Heart left ventricle (tissue), 16 donors: ENCODE measurements around the gene CHMP4B. TPM values are rescaled to one million over a fixed set of nuclear protein-coding genes. Genes with fewer than 3 reads are reported as not detected.

Experiments
- ATAC-seq, 4 donors: fragments of 200-7000 bp; cut with Tn5 transposase; one replicate each; pipeline ENCODE4 v1.9.1; 2020 to 2022; ENCODE audit warnings: moderate library complexity in 4 of 4, mild to moderate bottlenecking in 3 of 4, moderate number of reproducible peaks in 1 of 4
- DNase-seq, 5 donors: peaks; one replicate each; pipeline ENCODE4 v3.0.0-alpha.2; 2020
- H3K27ac ChIP-seq, 12 donors: fragments of 200-600 bp; sonication (generic) in 4 of 12; one replicate each; pipeline versions ENCODE4 v1.5.0 to v1.8.0; 2016 to 2022; ENCODE audit warnings: mild to moderate bottlenecking in 2 of 12
- H3K27me3 ChIP-seq, 9 donors: fragments of 200-600 bp; sonication (generic) in 2 of 9; one replicate each; pipeline versions ENCODE4 v1.5.1 to v1.8.0; 2016 to 2022; ENCODE audit warnings: mild to moderate bottlenecking in 3 of 9
- H3K36me3 ChIP-seq, 9 donors: fragments of 200-600 bp; sonication (generic) in 2 of 9; one replicate each; pipeline versions ENCODE4 v1.5.0 to v1.8.0; 2018 to 2022; ENCODE audit warnings: mild to moderate bottlenecking in 2 of 9
- H3K4me1 ChIP-seq, 12 donors: fragments of 200-600 bp; sonication (generic) in 4 of 12; one replicate each; pipeline versions ENCODE4 v1.5.0 to v1.8.0; 2016 to 2022; ENCODE audit warnings: mild to moderate bottlenecking in 3 of 12
- H3K4me3 ChIP-seq, 12 donors: fragments of 200-600 bp; sonication (generic) in 4 of 12; one replicate each; pipeline versions ENCODE4 v1.5.0 to v1.8.0; 2017 to 2022; ENCODE audit warnings: mild to moderate bottlenecking in 9 of 12, moderate library complexity in 4 of 12
- H3K9me3 ChIP-seq, 12 donors: fragments of 200-600 bp; sonication (generic) in 4 of 12; one replicate each; pipeline versions ENCODE4 v1.5.0 to v1.8.0; 2016 to 2022; ENCODE audit warnings: mild to moderate bottlenecking in 1 of 12
- POLR2A ChIP-seq, 2 donors: fragments of 450-650 bp; IDR thresholded peaks; one replicate each; pipeline ENCODE4 v1.6.1; 2017; ENCODE audit warnings: antibody characterized with exemption in 2 of 2, mild to moderate bottlenecking in 2 of 2, moderate library complexity in 2 of 2
- WGBS, 4 donors: extraction: QIAGEN DNeasy Blood & Tissue Kit in 2 of 4; methylation state at CpG; one replicate each; pipeline versions ENCODE4 v1.1.5 to v1.1.7; 2013 to 2018; 5-methylcytosine and 5-hydroxymethylcytosine counted together
- intact Hi-C, 10 donors: fragments of 100-400 bp; cut with DNase I; formaldehyde crosslinking; loops; one replicate each; pipeline versions ENCODE4 v1.11.1 to v1.14.2; 2022
- polyA plus RNA-seq, 2 donors: library from polyadenylated mRNA; stranded (reverse); fragments of 200-250 nt; gene quantifications; one replicate each; pipeline ENCODE4 v1.2.3, GENCODE V29; 2013
- total RNA-seq, 9 donors: library from RNA; depleted of rRNA in 2 of 9; stranded (reverse); fragments of >200 nt in 2 of 9; fragmentation: NEBNext Ultra II Directional in 3 of 9; extraction: Animal tissue kit (Norgen Biotek cat#: 25700) in 3 of 9; gene quantifications; one replicate each; pipeline versions ENCODE4 v1.1.0 to v1.2.4, GENCODE V29; 2016 to 2023
- TF ChIP-seq, protein P1 (sequence below), 12 donors: fragments of 200-600 bp; sonication (generic) in 4 of 12; IDR thresholded peaks; one replicate each; pipeline versions ENCODE4 v1.5.0 to v1.8.0; 2018 to 2022; ENCODE audit warnings: antibody characterized with exemption in 12 of 12, mild to moderate bottlenecking in 5 of 12
- donor health status: ischemic (EF 13 %, LVEDD 7.1; RV severe dilation, severe dysfunction).
- donor health status: healthy with polysubstance abuse.
- donor health status: DM: no; HTN: yes; CAD: no.
- donor health status: DM: no; HTN: no; CAD: no.
- donor health status: ischemic (EF 25% LVEDD 6.9; RV normal size, moderate dysfunction).
- donor health status: ischemic (EF 25% LVEDD 5.7; RV mildly dilated, moderate dysfunction).
- donor health status: healthy.
- donor health status: DM: yes; HTN: yes; CAD: no.
- donor health status: ischemic (EF 35%, LVEDD 5.7; RV mildly dilated, moderate dysfunction).
- donor health status: nonischemic (EF 11% LVEDD 7.7; RV severe dilation, severe dysfunction).
- donor health status: DM: yes; HTN: yes; CAD: no.
- donor health status: PGD.
- donor health status: ischemic (EF 29% LVEDD 5.4; RV normal size, mild dysfunction).
- donor health status: nonischemic (EF 23%, LVEDD 6.1; RV moderate dilation, normal function).

CHMP4B gene
- total and polyA plus RNA-seq, 11 donors, result 46.2 to 233 (median 112) TPM

DNA sequence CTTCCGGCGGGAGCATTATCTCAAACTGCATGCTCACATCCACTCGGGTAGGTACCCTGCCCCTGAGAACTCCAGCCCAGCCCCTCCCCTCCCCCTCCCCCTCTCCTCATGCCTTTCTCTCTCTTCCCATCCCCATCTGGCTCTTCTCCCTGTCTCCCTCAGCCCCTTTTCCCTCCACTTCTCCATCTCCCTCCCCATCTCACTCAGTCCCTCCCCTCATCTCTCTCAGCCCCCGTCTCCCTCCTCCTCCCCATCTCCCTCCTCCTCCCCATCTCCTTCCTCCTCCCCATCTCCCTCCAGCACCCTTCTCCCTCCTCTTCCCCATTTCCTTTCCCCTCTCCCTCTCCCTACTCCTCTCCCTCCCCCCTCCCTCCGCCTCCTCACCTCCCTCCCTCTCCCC lies 27.3 kb upstream of the CHMP4B start:
- TF ChIP-seq, protein P1, sequence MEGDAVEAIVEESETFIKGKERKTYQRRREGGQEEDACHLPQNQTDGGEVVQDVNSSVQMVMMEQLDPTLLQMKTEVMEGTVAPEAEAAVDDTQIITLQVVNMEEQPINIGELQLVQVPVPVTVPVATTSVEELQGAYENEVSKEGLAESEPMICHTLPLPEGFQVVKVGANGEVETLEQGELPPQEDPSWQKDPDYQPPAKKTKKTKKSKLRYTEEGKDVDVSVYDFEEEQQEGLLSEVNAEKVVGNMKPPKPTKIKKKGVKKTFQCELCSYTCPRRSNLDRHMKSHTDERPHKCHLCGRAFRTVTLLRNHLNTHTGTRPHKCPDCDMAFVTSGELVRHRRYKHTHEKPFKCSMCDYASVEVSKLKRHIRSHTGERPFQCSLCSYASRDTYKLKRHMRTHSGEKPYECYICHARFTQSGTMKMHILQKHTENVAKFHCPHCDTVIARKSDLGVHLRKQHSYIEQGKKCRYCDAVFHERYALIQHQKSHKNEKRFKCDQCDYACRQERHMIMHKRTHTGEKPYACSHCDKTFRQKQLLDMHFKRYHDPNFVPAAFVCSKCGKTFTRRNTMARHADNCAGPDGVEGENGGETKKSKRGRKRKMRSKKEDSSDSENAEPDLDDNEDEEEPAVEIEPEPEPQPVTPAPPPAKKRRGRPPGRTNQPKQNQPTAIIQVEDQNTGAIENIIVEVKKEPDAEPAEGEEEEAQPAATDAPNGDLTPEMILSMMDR (IDR thresholded peaks at IDR 0.05), result no peak
- no peak for TF ChIP-seq POLR2A (IDR thresholded peaks at IDR 0.05)
- intact Hi-C loops, result no loop called here
- 81 to 90% (median 85%) methylated on average over 5 of the region's 5 CpGs for WGBS, 4 donors

DNA sequence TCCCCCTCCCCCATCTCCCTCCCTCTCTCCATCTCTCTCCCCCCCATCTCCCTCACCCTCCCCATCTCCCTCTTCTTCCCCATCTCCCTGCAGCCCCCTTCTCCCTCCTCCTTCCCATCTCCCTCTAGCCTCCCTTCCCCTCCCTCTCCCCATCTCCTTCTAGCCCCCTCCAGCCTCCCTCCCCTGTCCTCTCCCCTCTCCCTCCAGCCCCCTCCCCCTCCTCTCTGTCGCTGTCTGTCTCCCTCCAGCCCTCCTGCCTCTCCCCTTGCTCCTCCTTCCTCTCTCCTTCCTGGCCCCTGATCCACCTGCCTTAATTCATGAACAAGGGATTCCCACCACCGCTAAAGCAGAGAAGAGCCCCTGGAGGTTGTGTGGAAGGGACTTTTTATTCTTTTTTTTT lies 26.9 kb upstream of the CHMP4B start:
- H3K4me3 ChIP-seq, result no peak overlapping the region
- 89 to 97% (median 95%) methylated on average over 2 of the region's 2 CpGs for WGBS, 4 donors

More for the DNA sequence above, 27.3 kb upstream of the CHMP4B start:
- H3K4me3 ChIP-seq, result no peak overlapping the region
- peaks cover 0 to 18% (median 12%) of the 10 kb centered on the region in 9 donors for H3K36me3 ChIP-seq
- no peaks in the 10 kb centered on the region for H3K9me3 ChIP-seq
- ATAC-seq, result no peak
- peaks cover 0 to 30% (median 6%) of the 10 kb centered on the region in 12 donors for H3K4me1 ChIP-seq
- no peak overlapping the region for H3K27ac ChIP-seq
- DNase-seq, result no peak
- no peaks in the 10 kb centered on the region for H3K27me3 ChIP-seq

DNA sequence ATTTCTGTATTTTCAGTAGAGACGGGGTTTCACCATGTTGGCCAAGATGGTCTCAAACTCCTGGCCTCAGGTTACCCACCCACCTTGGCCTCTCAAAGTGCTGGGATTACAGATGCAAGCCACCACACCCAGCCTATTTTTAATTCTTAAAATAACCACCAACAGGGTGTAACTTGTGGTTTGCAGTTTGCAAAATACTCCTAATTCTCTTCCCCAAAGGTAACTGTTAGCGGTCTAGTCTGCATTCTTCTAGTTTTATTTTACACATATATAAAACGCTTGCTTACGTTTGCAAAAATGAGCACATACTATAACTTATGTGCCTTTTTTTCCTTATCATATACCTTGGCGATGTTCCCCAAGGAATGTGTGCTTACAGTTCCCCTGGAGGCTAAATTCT lies 25.6 kb upstream of the CHMP4B start:
- no peak for TF ChIP-seq POLR2A (IDR thresholded peaks at IDR 0.05)
- TF ChIP-seq, protein P1 (IDR thresholded peaks at IDR 0.05), result no peak
- 90 to 97% (median 94%) methylated on average over 5 of the region's 5 CpGs for WGBS, 4 donors
- Histone ChIP-seq H3K9me3 (no peaks in the 10 kb centered on the region), H3K27ac (no peak overlapping the region), H3K4me3 (no peak overlapping the region), H3K36me3 (peaks cover 0 to 18% (median 12%) of the 10 kb centered on the region in 9 donors), H3K4me1 (peaks cover 0 to 41% (median 15%) of the 10 kb centered on the region in 12 donors), H3K27me3 (no peaks in the 10 kb centered on the region)
- intact Hi-C loops, result loop anchor here in 1 of 10 donors (5.0 kb wide), 1 partner anchor 67 kb away; no protein-coding TSS in a partner anchor
- DNase-seq, result no peak
- ATAC-seq, result no peak

More for the DNA sequence above, 26.9 kb upstream of the CHMP4B start:
- TF ChIP-seq, protein P1 (IDR thresholded peaks at IDR 0.05), result no peak
- TF ChIP-seq POLR2A (IDR thresholded peaks at IDR 0.05), result no peak
- peaks cover 0 to 18% (median 12%) of the 10 kb centered on the region in 9 donors for H3K36me3 ChIP-seq
- intact Hi-C loops, result no loop called here
- ATAC-seq (no peak), DNase-seq (no peak)
- no peaks in the 10 kb centered on the region for H3K9me3 ChIP-seq
- no peaks in the 10 kb centered on the region for H3K27me3 ChIP-seq
- H3K4me1 ChIP-seq, result peaks cover 0 to 32% (median 9%) of the 10 kb centered on the region in 12 donors
- no peak overlapping the region for H3K27ac ChIP-seq

DNA sequence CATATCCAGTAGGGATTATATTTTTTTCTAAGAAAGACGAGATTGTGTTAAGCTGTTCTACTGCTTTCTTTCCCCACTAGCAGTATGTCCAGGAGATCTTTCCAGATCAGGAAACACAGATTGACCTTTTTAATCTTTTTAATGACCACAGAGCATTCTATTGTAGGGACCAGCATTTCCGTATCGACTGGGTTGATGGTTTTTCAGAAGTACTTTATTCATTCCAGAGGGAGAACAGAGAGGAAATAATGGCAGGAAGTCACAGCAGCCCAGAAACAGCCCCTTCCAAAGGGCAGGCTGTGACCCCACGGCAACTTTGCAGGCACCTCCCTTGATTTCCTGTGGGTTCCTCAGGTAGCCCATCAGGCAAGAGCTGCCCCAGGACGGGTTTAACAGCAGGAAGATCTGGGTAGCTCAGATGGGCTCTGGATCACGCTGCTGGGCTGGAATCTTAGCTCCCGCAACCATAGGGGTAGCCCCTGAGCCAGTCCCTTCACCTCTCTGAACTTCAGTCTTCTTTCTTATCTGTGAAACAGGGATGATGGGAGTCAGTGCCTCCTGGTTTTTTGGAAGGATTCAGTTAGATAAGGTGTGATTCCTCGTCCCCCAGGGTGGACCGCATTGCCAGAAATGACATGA lies 23.8 kb upstream of the CHMP4B start:
- Histone ChIP-seq H3K36me3 (peaks cover 0 to 8% (median under 1%) of the 10 kb centered on the region in 9 donors), H3K4me3 (no peak overlapping the region), H3K27ac (peak overlapping the region in 8 of 12 donors; percentile 1 to 63 (median 47)), H3K27me3 (no peaks in the 10 kb centered on the region), H3K4me1 (peaks cover 0 to 41% (median 17%) of the 10 kb centered on the region in 12 donors), H3K9me3 (no peaks in the 10 kb centered on the region)
- 58 to 68% (median 63%) methylated on average over 9 of the region's 9 CpGs for WGBS, 4 donors
- ATAC-seq (peak in 3 of 4 donors; percentile 16 to 55 (median 27)), DNase-seq (no peak)
- TF ChIP-seq, protein P1 (IDR thresholded peaks at IDR 0.05), result no peak
- TF ChIP-seq POLR2A (IDR thresholded peaks at IDR 0.05), result no peak
- intact Hi-C loops, result loop anchor here in 1 of 10 donors (5.0 kb wide), 1 partner anchor 65 kb away; no protein-coding TSS in a partner anchor
